ENCODE data around the gene COL6A2. TPM values are rescaled to one million over a fixed set of nuclear protein-coding genes. Genes with fewer than 3 reads are reported as not detected.

COL6A2 gene
- total RNA-seq = 17.8 and 18.5 TPM in 2 replicates
- long read RNA-seq = 0 reads

DNA sequence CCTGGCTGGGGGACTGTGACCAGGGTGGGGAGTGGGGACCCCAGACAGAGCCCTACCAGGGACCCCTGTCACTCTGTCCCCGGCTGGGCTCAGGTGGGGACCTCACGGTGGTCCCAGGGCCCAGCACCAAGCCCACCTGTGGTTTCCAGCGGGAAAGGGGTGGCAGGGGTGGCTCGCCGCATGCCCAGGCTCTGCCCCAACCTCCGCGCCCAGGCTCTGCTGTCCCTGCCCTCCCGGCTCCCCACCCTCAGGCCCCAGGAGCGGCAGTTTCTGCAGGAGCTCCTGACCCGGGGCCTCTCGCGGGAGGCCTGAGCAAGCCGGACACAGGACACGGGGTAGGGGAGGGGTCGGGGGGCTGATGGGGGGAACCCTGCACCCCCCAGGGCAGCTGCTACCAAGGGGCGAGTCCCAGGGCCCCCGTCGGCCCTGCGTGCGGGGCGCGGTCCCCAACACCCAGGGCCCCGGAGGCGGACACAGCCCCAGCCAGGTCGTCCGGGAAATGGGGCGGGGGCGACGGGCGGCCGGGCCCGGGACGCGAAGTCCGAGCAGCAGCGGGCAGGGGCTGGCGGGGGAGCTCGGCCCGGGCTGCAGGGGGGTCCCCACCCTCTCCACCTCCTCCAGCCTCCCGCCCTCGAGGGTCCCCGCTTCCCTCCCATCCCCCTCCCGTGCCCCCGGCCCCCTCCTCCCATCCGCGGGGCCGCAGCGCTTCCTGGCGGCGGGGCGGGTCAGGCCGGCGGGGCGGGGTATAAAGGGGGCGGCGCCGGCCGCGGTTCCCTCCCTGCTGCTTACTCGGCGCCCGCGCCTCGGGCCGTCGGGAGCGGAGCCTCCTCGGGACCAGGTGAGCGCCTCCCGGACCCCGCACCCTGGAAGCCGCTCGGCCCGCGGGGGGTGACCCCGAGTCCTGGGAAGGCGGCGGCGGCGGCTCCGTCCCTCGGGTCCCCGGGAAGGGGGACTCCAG, at the start of gene COL6A2:
Gene COL6A2 (plus strand): TSS at position 777 of the 958 bp plus-strand sequence.
- H3K4me3 Mint-ChIP-seq = peak within 1 kb of the TSS; percentile 59
- peaks cover 12% of the 10 kb centered on the region for H3K36me3 Mint-ChIP-seq (ENCODE audit: low read depth)
- TF ChIP-seq, protein P1, sequence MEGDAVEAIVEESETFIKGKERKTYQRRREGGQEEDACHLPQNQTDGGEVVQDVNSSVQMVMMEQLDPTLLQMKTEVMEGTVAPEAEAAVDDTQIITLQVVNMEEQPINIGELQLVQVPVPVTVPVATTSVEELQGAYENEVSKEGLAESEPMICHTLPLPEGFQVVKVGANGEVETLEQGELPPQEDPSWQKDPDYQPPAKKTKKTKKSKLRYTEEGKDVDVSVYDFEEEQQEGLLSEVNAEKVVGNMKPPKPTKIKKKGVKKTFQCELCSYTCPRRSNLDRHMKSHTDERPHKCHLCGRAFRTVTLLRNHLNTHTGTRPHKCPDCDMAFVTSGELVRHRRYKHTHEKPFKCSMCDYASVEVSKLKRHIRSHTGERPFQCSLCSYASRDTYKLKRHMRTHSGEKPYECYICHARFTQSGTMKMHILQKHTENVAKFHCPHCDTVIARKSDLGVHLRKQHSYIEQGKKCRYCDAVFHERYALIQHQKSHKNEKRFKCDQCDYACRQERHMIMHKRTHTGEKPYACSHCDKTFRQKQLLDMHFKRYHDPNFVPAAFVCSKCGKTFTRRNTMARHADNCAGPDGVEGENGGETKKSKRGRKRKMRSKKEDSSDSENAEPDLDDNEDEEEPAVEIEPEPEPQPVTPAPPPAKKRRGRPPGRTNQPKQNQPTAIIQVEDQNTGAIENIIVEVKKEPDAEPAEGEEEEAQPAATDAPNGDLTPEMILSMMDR (conservative IDR thresholded peaks at IDR 0.05) = peak; percentile 43
- peaks cover 9% of the 10 kb centered on the region for H3K9me3 Mint-ChIP-seq
- peaks cover 4% of the 10 kb centered on the region for H3K4me1 Mint-ChIP-seq
- H3K27ac Mint-ChIP-seq (ENCODE audit: unreplicated experiment) = no peak within 1 kb of the TSS
- DNase-seq (ENCODE audit: low read depth, low spot score) = peak; percentile 55
- H3K27me3 Mint-ChIP-seq (ENCODE audit: low read depth) = peaks cover 46% of the 10 kb centered on the region

DNA sequence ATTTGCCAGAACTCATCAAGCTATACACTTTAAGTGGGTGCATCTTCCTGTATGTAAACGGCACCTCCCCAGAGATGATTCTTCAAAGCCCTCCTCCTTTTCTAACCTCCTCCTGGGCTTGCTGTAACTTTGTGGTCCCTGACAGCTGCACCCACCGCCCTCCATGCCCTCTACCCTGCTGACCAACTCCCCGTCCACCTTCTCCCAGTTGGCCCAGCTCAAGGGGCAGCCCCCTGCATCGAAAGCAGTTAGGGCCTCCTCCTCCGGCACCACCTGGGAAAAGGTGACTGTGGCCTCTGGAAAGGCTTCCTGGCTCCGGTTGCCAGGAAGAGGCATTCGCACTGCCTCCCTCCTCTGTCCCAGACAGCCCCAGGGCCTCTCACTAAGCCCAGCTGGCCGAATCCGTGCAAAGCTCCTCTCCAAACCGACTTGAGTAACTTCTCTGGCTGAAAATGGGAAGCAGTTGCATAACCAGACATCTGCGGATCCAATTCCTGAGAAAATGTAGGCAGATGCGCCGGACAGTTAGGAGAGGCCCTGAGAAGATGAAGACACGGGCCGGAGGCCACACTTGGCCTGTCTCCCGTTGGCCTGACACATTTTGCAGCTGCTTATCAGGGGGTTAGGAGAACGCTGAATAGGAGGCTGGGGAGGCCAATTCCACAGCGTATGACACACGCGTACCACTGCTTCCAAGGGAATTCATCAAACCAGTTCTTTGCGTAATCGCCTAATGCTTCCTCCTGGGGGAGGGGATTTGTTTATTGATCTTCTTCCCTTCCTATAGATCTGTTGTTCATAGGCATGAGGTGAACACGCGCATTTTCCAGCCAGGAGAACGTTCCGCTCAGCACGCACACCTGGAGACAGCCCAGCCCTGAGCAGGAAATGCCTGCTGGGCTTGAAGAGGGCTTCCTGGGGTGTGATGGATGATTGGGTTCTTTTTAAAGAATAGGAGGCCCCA, 48.7 kb upstream of the COL6A2 start:
- TF ChIP-seq, protein P1 (conservative IDR thresholded peaks at IDR 0.05) = no peak
- DNase-seq (ENCODE audit: low read depth, low spot score) = no peak
- no peak overlapping the region for H3K4me3 Mint-ChIP-seq
- H3K9me3 Mint-ChIP-seq = no peaks in the 10 kb centered on the region
- H3K27ac Mint-ChIP-seq (ENCODE audit: unreplicated experiment) = no peak overlapping the region
- H3K27me3 Mint-ChIP-seq (ENCODE audit: low read depth) = no peaks in the 10 kb centered on the region
- H3K4me1 Mint-ChIP-seq = peaks cover 8% of the 10 kb centered on the region
- H3K36me3 Mint-ChIP-seq (ENCODE audit: low read depth) = no peaks in the 10 kb centered on the region

DNA sequence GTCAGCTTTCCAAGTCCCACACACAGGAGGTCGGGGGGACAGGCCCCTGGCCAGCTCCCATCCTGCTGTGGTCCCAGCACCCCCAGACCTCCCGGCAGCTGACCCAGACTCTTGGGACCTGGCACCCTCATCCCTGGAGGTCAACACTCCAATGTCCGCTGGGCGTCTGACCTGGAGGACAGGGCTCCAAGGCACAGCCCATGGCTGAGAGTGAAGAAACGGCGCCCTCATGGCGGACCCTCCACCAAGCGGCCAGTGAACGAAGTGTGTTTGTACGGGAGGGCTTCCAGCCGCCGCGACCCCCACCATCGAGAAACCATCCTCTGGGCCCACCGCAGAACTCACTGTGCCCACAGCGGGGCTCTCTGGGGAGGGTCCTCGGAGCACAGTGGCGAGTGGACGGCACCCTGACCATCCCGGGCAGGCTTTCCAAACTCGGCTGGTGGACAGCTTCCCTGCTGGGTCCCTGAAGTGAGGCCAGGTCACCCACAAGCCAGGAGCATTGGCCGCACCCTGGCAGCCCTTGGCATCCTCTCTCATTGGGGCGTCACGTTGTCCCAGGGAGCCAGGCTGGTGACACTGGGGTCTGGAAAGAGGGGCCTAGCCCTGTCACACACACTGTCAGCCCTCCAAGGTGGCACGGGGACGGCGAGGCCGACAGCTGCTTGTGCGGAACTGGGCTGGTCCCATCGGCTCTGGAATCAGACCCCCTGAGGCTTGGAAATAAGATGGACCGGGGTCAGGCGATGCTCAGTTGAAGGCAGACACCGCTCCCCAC, 47.8 kb upstream of the COL6A2 start:
- no peak for DNase-seq (ENCODE audit: low read depth, low spot score)
- no peaks in the 10 kb centered on the region for H3K27me3 Mint-ChIP-seq (ENCODE audit: low read depth)
- no peaks in the 10 kb centered on the region for H3K9me3 Mint-ChIP-seq
- H3K27ac Mint-ChIP-seq (ENCODE audit: unreplicated experiment) = no peak overlapping the region
- H3K4me3 Mint-ChIP-seq = no peak overlapping the region
- H3K36me3 Mint-ChIP-seq (ENCODE audit: low read depth) = no peaks in the 10 kb centered on the region
- peaks cover 11% of the 10 kb centered on the region for H3K4me1 Mint-ChIP-seq
- TF ChIP-seq, protein P1 (conservative IDR thresholded peaks at IDR 0.05) = no peak

DNA sequence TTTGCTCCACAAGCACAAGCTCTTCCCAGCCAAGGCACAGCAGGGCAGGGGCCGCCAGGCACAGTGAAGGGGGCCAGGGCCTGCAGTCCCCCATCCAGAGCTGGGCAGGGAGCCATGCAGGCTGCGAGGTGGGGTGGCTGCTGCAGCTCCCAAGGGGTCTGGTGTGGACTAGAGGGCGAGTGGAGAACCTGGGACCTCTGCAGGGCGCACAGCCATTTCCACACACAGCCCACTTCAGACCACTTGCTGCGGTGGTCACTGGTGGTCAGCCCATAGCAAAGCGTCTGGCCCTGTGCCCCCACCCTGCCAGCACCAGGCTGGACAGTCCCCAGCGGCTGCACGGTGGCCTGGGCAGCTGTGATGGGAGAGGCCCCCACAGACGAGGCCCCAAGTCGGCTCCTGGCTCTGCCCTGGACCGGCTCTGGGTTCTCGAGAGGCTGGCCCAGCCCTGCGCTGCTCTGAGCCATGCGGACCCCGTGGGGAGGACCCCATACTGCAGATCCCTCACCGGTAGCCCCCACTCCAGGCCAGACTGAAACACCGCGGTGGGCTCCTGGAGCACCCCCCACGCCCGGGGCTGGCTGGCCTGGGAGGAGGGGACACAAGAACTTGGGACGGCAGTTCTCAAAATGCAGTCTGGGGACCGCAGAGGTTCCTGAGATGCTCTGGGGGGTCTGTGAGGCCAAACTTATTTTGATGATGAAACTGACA, 47.1 kb upstream of the COL6A2 start:
- no peak for DNase-seq (ENCODE audit: low read depth, low spot score)
- no peak overlapping the region for H3K4me3 Mint-ChIP-seq
- no peaks in the 10 kb centered on the region for H3K36me3 Mint-ChIP-seq (ENCODE audit: low read depth)
- H3K27ac Mint-ChIP-seq (ENCODE audit: unreplicated experiment) = no peak overlapping the region
- H3K27me3 Mint-ChIP-seq (ENCODE audit: low read depth) = no peaks in the 10 kb centered on the region
- no peaks in the 10 kb centered on the region for H3K9me3 Mint-ChIP-seq
- peaks cover 12% of the 10 kb centered on the region for H3K4me1 Mint-ChIP-seq
- TF ChIP-seq, protein P1 (conservative IDR thresholded peaks at IDR 0.05) = no peak

All from neural crest cell (in vitro differentiated cells).